ENCODE data around the gene VCAM1.

DNA sequence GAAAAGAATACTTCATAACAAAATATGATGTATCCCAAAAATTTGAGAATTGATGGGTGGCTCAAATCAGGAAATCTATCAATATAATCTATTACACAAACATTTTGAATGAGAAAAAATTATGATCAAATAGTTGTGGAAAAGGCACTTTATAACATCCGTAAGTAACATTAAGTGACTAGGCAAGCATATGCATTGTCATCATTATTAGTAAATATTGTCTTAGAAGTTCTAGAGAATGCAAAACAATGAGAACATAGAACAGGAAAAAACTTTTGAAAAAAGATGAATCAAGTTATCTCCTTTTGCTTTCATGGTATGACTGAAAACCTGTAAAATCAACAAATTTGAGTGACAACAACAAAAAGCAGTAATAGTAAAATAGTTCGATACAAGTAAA is 42.9 kb downstream of the VCAM1 start:
- TF ChIP-seq, protein P1, sequence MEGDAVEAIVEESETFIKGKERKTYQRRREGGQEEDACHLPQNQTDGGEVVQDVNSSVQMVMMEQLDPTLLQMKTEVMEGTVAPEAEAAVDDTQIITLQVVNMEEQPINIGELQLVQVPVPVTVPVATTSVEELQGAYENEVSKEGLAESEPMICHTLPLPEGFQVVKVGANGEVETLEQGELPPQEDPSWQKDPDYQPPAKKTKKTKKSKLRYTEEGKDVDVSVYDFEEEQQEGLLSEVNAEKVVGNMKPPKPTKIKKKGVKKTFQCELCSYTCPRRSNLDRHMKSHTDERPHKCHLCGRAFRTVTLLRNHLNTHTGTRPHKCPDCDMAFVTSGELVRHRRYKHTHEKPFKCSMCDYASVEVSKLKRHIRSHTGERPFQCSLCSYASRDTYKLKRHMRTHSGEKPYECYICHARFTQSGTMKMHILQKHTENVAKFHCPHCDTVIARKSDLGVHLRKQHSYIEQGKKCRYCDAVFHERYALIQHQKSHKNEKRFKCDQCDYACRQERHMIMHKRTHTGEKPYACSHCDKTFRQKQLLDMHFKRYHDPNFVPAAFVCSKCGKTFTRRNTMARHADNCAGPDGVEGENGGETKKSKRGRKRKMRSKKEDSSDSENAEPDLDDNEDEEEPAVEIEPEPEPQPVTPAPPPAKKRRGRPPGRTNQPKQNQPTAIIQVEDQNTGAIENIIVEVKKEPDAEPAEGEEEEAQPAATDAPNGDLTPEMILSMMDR (IDR thresholded peaks at IDR 0.05; ENCODE audit: insufficient read depth, low read length, poor library complexity, severe bottlenecking): no peak
- TF ChIP-seq EZH2phosphoT487 (conservative IDR thresholded peaks at IDR 0.05; ENCODE audit: low read length): no peak

Measured in SU-DHL-6 (cell line).